ENCODE results near the gene CSMD2. TPM values are rescaled to one million over a fixed set of nuclear protein-coding genes. Genes with fewer than 3 reads are reported as not detected.

CSMD2 gene
- total RNA-seq, 2 donors from 2014 or later = 2.8 to 3.0 TPM

DNA sequence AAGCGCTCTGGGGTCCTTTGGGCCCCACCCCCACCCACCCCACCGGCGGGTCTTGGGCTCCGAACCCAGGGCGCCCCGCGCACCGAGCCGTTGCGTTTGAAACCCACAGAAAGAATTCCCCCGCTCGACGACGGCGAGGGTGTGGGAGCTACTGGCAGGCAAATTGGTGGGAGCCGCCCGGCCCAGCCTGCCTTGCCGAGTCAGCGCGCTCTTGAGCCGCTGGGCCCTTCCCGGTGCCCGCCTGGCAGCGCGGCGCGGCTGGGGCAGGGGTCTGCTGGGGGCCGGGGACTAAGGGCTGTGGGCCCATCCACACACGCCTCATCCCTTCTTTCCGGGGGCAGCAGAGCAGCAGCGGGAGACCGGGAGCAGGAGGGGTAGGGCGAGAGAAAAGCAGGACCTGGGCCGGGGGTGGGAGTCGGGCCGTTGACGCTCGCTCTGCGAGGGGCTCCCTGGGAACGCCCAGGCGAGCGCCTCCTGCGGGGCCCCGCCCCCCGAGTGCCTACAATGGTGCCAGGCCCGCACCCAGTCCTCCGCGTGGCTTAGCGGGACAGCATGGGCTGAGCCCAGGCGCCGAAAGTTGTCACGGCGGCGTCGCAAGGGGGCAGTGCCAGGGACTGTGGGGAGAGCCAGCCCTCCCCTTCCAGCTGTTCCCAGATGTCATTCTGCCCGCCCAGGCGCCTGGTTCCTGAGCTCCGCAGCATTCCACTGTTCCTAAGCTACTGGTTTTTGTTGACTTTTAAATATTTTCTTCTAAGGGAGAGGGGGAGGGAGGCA is 12.0 kb upstream of the CSMD2 start, which contains the start of gene C1orf94:
Gene C1orf94, plus strand, starts transcription at position 78 of the 774 bp plus-strand sequence. CDS start 883 bp downstream, outside the sequence.
- Histone ChIP-seq H3K27ac (no peak within 1 kb of the TSS), H3K4me1 (ENCODE audit: control insufficient read depth in 1 of 2, low read depth in 2 of 2) (no peaks in the 10 kb centered on the region), H3K36me3 (no peaks in the 10 kb centered on the region), H3K27me3 (replicated peaks; ENCODE audit: insufficient read depth) (peaks cover 5% of the 10 kb centered on the region), H3K9me3 (no peaks in the 10 kb centered on the region), H3K4me3 (no peak within 1 kb of the TSS)
- TF ChIP-seq, protein P1, sequence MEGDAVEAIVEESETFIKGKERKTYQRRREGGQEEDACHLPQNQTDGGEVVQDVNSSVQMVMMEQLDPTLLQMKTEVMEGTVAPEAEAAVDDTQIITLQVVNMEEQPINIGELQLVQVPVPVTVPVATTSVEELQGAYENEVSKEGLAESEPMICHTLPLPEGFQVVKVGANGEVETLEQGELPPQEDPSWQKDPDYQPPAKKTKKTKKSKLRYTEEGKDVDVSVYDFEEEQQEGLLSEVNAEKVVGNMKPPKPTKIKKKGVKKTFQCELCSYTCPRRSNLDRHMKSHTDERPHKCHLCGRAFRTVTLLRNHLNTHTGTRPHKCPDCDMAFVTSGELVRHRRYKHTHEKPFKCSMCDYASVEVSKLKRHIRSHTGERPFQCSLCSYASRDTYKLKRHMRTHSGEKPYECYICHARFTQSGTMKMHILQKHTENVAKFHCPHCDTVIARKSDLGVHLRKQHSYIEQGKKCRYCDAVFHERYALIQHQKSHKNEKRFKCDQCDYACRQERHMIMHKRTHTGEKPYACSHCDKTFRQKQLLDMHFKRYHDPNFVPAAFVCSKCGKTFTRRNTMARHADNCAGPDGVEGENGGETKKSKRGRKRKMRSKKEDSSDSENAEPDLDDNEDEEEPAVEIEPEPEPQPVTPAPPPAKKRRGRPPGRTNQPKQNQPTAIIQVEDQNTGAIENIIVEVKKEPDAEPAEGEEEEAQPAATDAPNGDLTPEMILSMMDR (IDR thresholded peaks at IDR 0.05) = no peak
- ATAC-seq (ENCODE audit: insufficient number of reproducible peaks, low FRiP score, low read depth) = no peak
- DNase-seq (ENCODE audit: low spot score) = no peak

DNA sequence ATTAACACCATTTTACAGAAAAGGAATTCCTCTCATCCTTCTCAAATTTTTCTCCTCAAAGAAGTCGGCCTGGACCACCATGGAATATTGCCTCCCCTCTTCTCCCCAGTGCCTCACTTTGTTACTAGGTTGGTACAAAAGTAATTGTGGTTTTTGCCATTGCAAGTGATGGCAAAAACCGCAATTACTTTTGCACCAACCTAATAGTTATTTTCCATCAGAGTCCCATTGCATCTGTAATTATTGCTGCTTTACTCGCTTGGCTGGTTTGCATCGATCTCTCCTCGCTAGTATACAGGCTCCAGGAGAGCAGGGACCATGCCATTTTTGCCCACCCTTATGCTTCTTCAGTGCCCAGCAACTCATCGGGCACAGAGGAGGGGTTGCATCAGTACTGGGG is 10.7 kb upstream of the CSMD2 start:
- H3K9me3 ChIP-seq = no peaks in the 10 kb centered on the region
- TF ChIP-seq, protein P1 (IDR thresholded peaks at IDR 0.05) = no peak
- no peaks in the 10 kb centered on the region for H3K4me1 ChIP-seq (ENCODE audit: control insufficient read depth in 1 of 2, low read depth in 2 of 2)
- H3K27ac ChIP-seq = no peak overlapping the region
- H3K27me3 ChIP-seq (replicated peaks; ENCODE audit: insufficient read depth) = peaks cover 5% of the 10 kb centered on the region
- DNase-seq (ENCODE audit: low spot score) (no peak), ATAC-seq (ENCODE audit: insufficient number of reproducible peaks, low FRiP score, low read depth) (no peak)
- H3K4me3 ChIP-seq = no peak overlapping the region
- no peaks in the 10 kb centered on the region for H3K36me3 ChIP-seq

DNA sequence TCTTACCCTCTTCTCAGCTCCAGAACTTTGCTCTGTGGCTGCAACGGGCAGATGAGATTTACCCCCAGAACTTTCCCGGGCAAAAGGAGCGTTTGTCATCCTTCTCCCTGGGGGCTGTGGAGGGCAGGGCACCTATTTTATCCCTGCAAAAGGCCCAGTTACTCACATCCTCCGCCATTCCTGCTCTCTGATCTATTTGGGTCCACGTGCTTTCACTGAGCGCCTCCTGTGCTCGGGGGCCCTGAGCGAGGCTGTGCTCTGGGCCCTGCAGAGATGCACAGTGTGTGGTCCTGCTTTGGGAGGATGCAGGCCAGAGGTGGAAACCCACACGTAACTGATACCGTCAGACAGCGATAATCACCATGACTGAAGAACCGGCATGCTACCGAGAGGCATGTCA is 2.4 kb upstream of the CSMD2 start:
- DNase-seq (ENCODE audit: low spot score) (no peak), ATAC-seq (ENCODE audit: insufficient number of reproducible peaks, low FRiP score, low read depth) (no peak)
- no peaks in the 10 kb centered on the region for H3K27me3 ChIP-seq (replicated peaks; ENCODE audit: insufficient read depth)

DNA sequence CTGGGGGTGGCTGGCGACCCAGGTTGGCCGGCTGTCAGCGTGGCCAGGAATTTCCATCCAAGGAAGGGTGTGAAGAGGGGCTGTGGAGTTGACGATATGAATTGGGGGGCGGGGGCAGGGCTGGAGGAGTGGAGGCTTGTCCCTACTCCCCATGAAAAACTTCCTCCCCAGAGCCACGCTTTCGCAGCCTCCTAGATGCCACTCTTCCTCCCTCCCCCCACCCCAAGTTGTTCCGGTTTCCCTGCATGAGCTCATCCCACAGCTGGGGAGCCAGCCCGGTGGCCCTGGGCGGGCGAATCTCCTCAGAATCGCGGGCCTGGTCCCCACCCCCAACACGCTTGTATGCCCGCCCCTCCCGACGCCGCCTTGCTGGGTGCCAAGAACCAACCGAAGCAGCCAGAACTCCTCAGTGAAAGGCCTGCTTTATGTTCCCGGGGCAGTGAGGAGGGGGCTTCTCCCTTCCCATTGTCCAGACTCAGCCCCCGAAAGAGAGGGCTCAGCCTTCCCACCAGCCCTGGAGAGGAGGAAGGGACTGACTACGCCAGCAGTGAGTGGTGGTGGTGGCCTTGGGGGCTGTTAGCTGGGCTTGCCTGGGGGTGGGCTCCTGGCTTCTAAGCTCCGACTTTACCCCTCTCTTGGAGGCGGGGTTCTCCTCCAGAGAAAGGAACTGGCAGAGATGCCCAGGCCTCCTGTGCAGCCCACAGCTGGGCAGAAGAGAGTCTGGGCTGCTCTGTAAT is 1.8 kb upstream of the CSMD2 start:
- Histone ChIP-seq H3K4me1 (ENCODE audit: control insufficient read depth in 1 of 2, low read depth in 2 of 2) (peaks cover 25 to 42% of the 10 kb centered on the region in 2 donors), H3K27me3 (replicated peaks; ENCODE audit: insufficient read depth) (no peaks in the 10 kb centered on the region), H3K4me3 (peak overlapping the region; percentile 62), H3K9me3 (no peaks in the 10 kb centered on the region), H3K36me3 (no peaks in the 10 kb centered on the region), H3K27ac (no peak overlapping the region)
- ATAC-seq (ENCODE audit: insufficient number of reproducible peaks, low FRiP score, low read depth) (no peak), DNase-seq (ENCODE audit: low spot score) (no peak)
- TF ChIP-seq, protein P1 (IDR thresholded peaks at IDR 0.05) = no peak

More for the DNA sequence above, 2.4 kb upstream of the CSMD2 start:
- Histone ChIP-seq H3K9me3 (no peaks in the 10 kb centered on the region), H3K36me3 (no peaks in the 10 kb centered on the region), H3K27ac (no peak overlapping the region), H3K4me3 (no peak overlapping the region), H3K4me1 (ENCODE audit: control insufficient read depth in 1 of 2, low read depth in 2 of 2) (peaks cover 25 to 42% of the 10 kb centered on the region in 2 donors)
- TF ChIP-seq, protein P1 (IDR thresholded peaks at IDR 0.05) = no peak

DNA sequence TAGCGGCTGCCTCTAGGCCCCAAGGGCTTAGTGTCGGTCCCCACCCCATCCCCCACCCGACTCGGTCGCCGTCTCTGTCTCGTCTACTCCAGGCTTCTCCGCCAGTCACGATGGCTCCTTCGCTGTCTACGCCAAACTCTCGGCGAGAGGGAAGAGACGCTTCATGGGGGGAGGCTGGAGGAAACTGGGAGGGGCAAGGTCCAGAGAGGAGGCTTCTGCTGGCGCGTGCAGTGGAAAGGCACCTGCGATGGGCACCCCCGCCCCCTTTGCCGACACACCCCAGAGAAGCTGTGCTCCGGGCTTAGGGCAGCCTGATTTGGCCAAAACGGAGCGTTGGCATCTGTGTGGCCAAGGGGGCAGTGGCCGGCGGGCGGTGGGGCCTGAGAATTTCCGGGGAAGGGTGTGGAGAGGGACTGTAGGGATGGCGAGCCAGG is 1.2 kb upstream of the CSMD2 start:
- peak overlapping the region; percentile 62 for H3K4me3 ChIP-seq
- H3K36me3 ChIP-seq = no peaks in the 10 kb centered on the region
- H3K4me1 ChIP-seq (ENCODE audit: control insufficient read depth in 1 of 2, low read depth in 2 of 2) = peaks cover 25 to 42% of the 10 kb centered on the region in 2 donors
- H3K27me3 ChIP-seq (replicated peaks; ENCODE audit: insufficient read depth) = no peaks in the 10 kb centered on the region
- no peaks in the 10 kb centered on the region for H3K9me3 ChIP-seq
- TF ChIP-seq, protein P1 (IDR thresholded peaks at IDR 0.05) = no peak
- DNase-seq (ENCODE audit: low spot score) = no peak
- H3K27ac ChIP-seq = no peak overlapping the region
- no peak for ATAC-seq (ENCODE audit: insufficient number of reproducible peaks, low FRiP score, low read depth)

Data from thoracic aorta (tissue), 2 donors.